Ishikawa (cell line): ENCODE measurements around the gene RALGAPA2.

ENCODE experiments used
- EGR1 ChIP-seq: IDR thresholded peaks from 2 replicates; pipeline ENCODE4 v1.6.1; 2012
- MAX ChIP-seq: IDR thresholded peaks from 2 replicates; pipeline ENCODE4 v1.6.1; 2012
- RAD21 ChIP-seq: IDR thresholded peaks from 2 replicates; pipeline ENCODE4 v1.6.1; 2012; ENCODE audit warnings: low read depth
- REST ChIP-seq: IDR thresholded peaks from 2 replicates; pipeline ENCODE4 v1.6.1; 2012; ENCODE audit warnings: low read depth, mild to moderate bottlenecking
- TCF12 ChIP-seq: IDR thresholded peaks from 2 replicates; pipeline ENCODE4 v1.6.1; 2012; ENCODE audit warnings: low read depth

GRCh38 chr20:20365480-20366161 is 346.8 kb downstream of the RALGAPA2 start:
- TF ChIP-seq REST (no peak), EGR1 (no peak), RAD21 (no peak), MAX (no peak), TCF12 (no peak)
